Large intestine (tissue), 3 donors: ENCODE data around the gene PTPRM. TPM values are rescaled to one million over a fixed set of nuclear protein-coding genes. Genes with fewer than 3 reads are reported as not detected.

Source experiments
- DNase-seq, 2 donors: peaks; one replicate each; pipeline versions ENCODE4 v3.0.0 to v3.0.0-alpha.2; 2013
- H3K27ac ChIP-seq: one replicate; pipeline ENCODE4 v1.5.1; 2013; ENCODE audit warnings: low read length
- H3K27me3 ChIP-seq: 2 replicates; pipeline ENCODE4 v1.6.1; 2013; ENCODE audit warnings: low read length; ENCODE audit not compliant: control insufficient read depth, insufficient read depth
- H3K36me3 ChIP-seq: 2 replicates; pipeline ENCODE4 v1.6.1; 2013; ENCODE audit warnings: low read length; ENCODE audit not compliant: control insufficient read depth, insufficient read depth
- H3K4me1 ChIP-seq: one replicate; pipeline ENCODE4 v1.6.1; 2013; ENCODE audit warnings: low read length; ENCODE audit not compliant: control insufficient read depth, insufficient read depth
- H3K4me3 ChIP-seq: one replicate; pipeline ENCODE4 v1.5.1; 2013; ENCODE audit warnings: low read length
- H3K9me3 ChIP-seq: one replicate; pipeline ENCODE4 v1.6.1; 2013; ENCODE audit warnings: mild to moderate bottlenecking, low read depth, low read length, moderate library complexity; ENCODE audit not compliant: control insufficient read depth
- WGBS: methylation state at CpG from one replicate; pipeline ENCODE4 v1.1.5; 2013; ENCODE audit warnings: low lambda C conversion rate; ENCODE audit not compliant: insufficient coverage; 5-methylcytosine and 5-hydroxymethylcytosine counted together
- polyA plus RNA-seq: library from polyadenylated mRNA; unstranded; fragments of 120-200 nt; gene quantifications from one replicate; pipeline ENCODE4 v1.2.1, GENCODE V29; 2013

The PTPRM gene
- polyA plus RNA-seq, 1 donor: 27.2 TPM

DNA sequence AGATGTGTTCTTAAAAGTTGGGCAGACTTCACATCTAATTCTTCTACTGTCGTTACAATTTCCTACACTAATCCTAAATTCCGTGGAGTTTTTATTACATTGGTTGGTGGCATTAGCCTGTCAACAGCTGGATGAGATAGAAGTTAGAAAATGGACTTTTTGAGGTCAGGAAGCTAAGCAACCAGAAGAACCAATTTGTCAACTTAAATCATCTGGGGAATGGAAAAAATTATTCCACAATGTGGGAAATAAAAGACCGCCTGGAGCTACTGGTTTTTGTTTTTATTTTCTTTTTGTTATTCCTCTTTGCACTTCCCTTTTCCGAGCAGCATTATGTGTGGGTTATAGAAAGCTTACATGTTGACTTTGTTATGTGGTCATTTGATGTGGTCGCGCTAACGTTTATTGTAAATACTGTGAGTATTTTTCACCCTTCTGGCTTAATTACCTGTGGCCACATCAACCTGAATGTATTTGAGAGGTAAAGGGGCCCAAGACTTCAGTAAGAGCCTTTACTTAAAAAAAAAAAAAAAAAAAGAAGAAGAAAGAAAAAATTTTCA lies 75.3 kb downstream of the PTPRM start:
- no peaks in the 10 kb centered on the region for H3K27me3 ChIP-seq
- no peak overlapping the region for H3K4me3 ChIP-seq
- H3K9me3 ChIP-seq: no peaks in the 10 kb centered on the region
- no peaks in the 10 kb centered on the region for H3K36me3 ChIP-seq
- DNase-seq: no peak
- 93% methylated on average over 2 of the region's 7 CpGs for WGBS
- no peak overlapping the region for H3K27ac ChIP-seq
- no peaks in the 10 kb centered on the region for H3K4me1 ChIP-seq

GRCh38 chr18:7645756-7646155 lies 78.6 kb downstream of the PTPRM start:
- no peak overlapping the region for H3K4me3 ChIP-seq
- no peaks in the 10 kb centered on the region for H3K9me3 ChIP-seq
- no peaks in the 10 kb centered on the region for H3K4me1 ChIP-seq
- no peaks in the 10 kb centered on the region for H3K36me3 ChIP-seq
- no peaks in the 10 kb centered on the region for H3K27me3 ChIP-seq
- H3K27ac ChIP-seq: no peak overlapping the region
- DNase-seq: no peak
- no CpG with 5 or more reads among the region's 1 CpG for WGBS

GRCh38 chr18:7646174-7646886 lies 79.2 kb downstream of the PTPRM start:
- Histone ChIP-seq H3K27ac (no peak overlapping the region), H3K36me3 (no peaks in the 10 kb centered on the region), H3K27me3 (no peaks in the 10 kb centered on the region), H3K4me3 (no peak overlapping the region), H3K4me1 (no peaks in the 10 kb centered on the region), H3K9me3 (no peaks in the 10 kb centered on the region)
- no peak for DNase-seq
- no CpG with 5 or more reads among the region's 6 CpGs for WGBS

GRCh38 chr18:7647500-7647899 lies 80.4 kb downstream of the PTPRM start:
- no peak for DNase-seq
- H3K27ac ChIP-seq: no peak overlapping the region
- H3K27me3 ChIP-seq: no peaks in the 10 kb centered on the region
- no peaks in the 10 kb centered on the region for H3K9me3 ChIP-seq
- no peak overlapping the region for H3K4me3 ChIP-seq
- H3K36me3 ChIP-seq: no peaks in the 10 kb centered on the region
- H3K4me1 ChIP-seq: no peaks in the 10 kb centered on the region
- no CpG with 5 or more reads among the region's 3 CpGs for WGBS

DNA sequence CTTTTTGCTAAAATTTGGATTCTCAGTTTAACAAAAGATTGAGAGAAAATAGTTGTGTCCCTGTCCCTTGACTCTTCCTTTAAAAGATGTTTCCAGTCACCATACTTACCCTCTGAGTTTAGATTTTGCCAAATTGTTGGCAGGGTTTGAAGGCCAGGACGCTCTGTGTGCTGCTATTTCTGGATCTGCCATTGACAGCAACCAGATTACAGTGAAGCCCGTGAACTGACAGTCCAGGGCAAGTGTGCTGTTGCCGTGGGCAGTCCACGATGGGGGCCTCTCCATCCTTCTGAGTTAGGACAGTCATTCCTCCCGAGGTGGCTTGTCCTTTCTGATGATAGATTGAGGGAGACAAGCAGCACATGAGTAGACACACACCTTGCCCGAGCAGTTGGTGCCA lies 89.9 kb downstream of the PTPRM start:
- no peaks in the 10 kb centered on the region for H3K9me3 ChIP-seq
- no peak overlapping the region for H3K4me3 ChIP-seq
- no peak for DNase-seq
- H3K4me1 ChIP-seq: no peaks in the 10 kb centered on the region
- H3K36me3 ChIP-seq: no peaks in the 10 kb centered on the region
- WGBS: no CpG with 5 or more reads among the region's 6 CpGs
- H3K27ac ChIP-seq: no peak overlapping the region
- H3K27me3 ChIP-seq: no peaks in the 10 kb centered on the region

DNA sequence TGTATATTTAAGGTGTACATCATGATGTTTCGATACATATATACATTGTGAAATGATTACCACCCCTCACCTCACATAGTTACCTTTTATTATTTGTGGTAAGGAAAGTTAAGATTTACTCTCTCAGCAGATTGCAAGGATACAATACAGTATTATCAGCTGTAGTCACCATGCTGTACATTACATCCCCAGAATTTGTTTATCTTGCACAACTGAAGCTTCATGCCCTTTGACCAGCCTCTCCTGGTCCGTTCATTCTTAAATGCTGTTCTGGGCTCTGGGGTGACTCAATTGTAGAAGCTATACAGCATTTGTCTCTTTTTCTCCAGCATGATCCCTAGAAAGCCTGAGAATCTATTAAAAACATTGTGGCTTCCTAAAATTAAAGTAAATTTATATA lies 90.8 kb downstream of the PTPRM start:
- WGBS: 17% methylated on average over 1 of the region's 2 CpGs
- DNase-seq: no peak
- Histone ChIP-seq H3K4me1 (no peaks in the 10 kb centered on the region), H3K9me3 (no peaks in the 10 kb centered on the region), H3K36me3 (no peaks in the 10 kb centered on the region), H3K27me3 (no peaks in the 10 kb centered on the region), H3K27ac (no peak overlapping the region), H3K4me3 (no peak overlapping the region)

- H3K27ac ChIP-seq: no peak overlapping the region
- DNase-seq: no peak
- no peak overlapping the region for H3K4me3 ChIP-seq
- WGBS: 100% methylated on average over 1 of the region's 1 CpG
- H3K4me1 ChIP-seq: no peaks in the 10 kb centered on the region
- H3K36me3 ChIP-seq: no peaks in the 10 kb centered on the region
- no peaks in the 10 kb centered on the region for H3K9me3 ChIP-seq
- H3K27me3 ChIP-seq: no peaks in the 10 kb centered on the region
Measured at GRCh38 chr18:7658701-7659100, 91.6 kb downstream of the PTPRM start.

GRCh38 chr18:7661207-7661606 lies 94.1 kb downstream of the PTPRM start:
- Histone ChIP-seq H3K4me3 (no peak overlapping the region), H3K36me3 (no peaks in the 10 kb centered on the region), H3K27me3 (no peaks in the 10 kb centered on the region), H3K4me1 (no peaks in the 10 kb centered on the region), H3K27ac (no peak overlapping the region), H3K9me3 (no peaks in the 10 kb centered on the region)
- WGBS: no CpG with 5 or more reads among the region's 1 CpG
- DNase-seq: no peak

DNA sequence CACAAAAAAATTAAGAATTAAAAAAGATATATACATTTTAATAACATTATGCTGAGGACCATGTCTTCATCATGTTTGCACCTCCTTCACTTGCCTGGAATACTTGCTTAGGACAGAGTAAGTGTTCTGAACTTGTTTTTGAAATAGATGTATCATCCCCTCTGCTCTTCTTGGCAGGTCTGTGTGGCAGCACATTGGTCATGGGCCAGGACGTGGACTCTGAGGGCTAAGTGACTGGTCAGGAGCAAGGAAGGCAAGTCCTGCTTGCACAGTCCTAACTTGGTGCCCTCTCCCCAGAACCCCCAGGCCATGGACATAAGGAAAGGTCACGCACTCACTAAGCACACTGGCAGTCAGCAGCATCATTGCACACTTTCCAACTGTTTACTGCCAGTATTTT lies 95.8 kb downstream of the PTPRM start:
- Histone ChIP-seq H3K27me3 (no peaks in the 10 kb centered on the region), H3K27ac (no peak overlapping the region), H3K4me1 (no peaks in the 10 kb centered on the region), H3K36me3 (no peaks in the 10 kb centered on the region), H3K9me3 (no peaks in the 10 kb centered on the region), H3K4me3 (no peak overlapping the region)
- WGBS: no CpG with 5 or more reads among the region's 2 CpGs
- no peak for DNase-seq

DNA sequence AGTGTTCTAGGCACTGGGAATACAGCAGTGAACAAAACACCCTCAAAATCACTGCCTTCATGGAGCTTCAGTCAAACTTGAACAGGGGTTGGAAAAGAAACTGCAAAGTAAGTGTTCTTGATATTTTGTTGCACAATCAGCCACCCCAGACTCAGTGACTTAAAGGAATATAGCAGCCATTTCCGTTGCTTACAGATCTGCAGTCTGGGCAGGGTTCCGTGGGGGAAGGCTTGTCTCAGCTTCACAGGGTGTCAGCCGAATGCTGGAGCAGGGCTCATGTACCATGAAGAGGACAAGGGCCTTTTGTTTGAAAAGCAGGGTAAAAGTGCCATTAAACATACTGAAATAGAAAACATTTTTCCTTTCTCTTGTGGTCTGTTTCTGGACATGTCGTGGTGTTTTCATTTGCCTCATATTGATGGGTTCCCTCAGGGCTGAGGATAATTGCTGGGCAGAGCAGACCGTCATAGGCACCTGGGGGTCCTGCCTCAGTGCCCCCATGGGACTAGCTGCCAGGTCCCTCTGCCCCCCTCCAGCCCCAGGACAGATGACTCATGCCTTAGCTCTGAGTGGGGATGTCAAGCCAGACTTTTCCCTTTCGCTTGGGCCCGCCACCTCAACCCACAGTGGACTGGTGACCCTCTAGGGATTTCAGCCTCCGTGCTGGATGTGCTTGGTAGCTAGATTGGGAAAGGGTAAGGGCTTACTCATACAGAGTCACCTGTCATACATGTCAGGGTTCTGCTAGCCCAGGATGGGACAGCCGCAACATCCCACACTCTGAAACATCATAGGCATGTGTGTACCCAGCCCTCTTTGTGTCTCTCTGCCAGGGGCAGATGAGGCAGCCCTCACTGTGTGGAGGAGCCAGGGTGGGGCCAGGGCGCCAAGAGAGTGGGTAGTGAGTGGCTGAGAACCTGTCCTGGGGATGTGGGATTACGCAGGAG lies 96.5 kb downstream of the PTPRM start:
- Histone ChIP-seq H3K4me1 (no peaks in the 10 kb centered on the region), H3K4me3 (no peak overlapping the region), H3K27ac (no peak overlapping the region), H3K9me3 (no peaks in the 10 kb centered on the region), H3K36me3 (no peaks in the 10 kb centered on the region), H3K27me3 (no peaks in the 10 kb centered on the region)
- no CpG with 5 or more reads among the region's 11 CpGs for WGBS
- no peak for DNase-seq
